Mammary epithelial cell (primary cell): ENCODE measurements around the gene PATL1.

Experiments
- CTCF ChIP-seq, 2 donors: IDR thresholded peaks in 1 of 2; conservative IDR thresholded peaks in 1 of 2; 2 replicates each; pipeline ENCODE4 v1.5.1; 2011 to 2012; ENCODE audit warnings: inconsistent platforms in 2 of 2, low read length in 2 of 2, mild to moderate bottlenecking in 2 of 2, control low read depth in 1 of 2, low read depth in 1 of 2; ENCODE audit not compliant: insufficient read depth in 1 of 2; ENCODE audit errors: extremely low read depth in 1 of 2
- EZH2 ChIP-seq: IDR thresholded peaks from 2 replicates; pipeline ENCODE4 v1.6.1; 2012; ENCODE audit warnings: low read length, inconsistent platforms, borderline replicate concordance

GRCh38 chr11:59707371-59707770 lies 38.5 kb upstream of the PATL1 start:
- no peak for TF ChIP-seq CTCF (conservative IDR thresholded peaks at IDR 0.05 in 1 of 2, IDR thresholded peaks at IDR 0.05 in 1 of 2; ENCODE audit: extremely low read depth in 1 of 2, insufficient read depth in 1 of 2, low read depth in 1 of 2, low read length in 2 of 2)
- TF ChIP-seq EZH2, result no peak
